GM12801 (cell line): Measurements from ENCODE around the gene EXOC2.

Experiments
- CTCF ChIP-seq: IDR thresholded peaks from one replicate; pipeline ENCODE4 v1.5.1; 2011; ENCODE audit warnings: control low read depth; ENCODE audit not compliant: insufficient read length; ENCODE audit errors: extremely low read depth

EXOC2 gene

GRCh38 chr6:586553-586952 is 106.4 kb downstream of the EXOC2 start:
- no peak for TF ChIP-seq CTCF

- TF ChIP-seq CTCF: no peak
Observed at GRCh38 chr6:583635-584034, 109.3 kb downstream of the EXOC2 start.

GRCh38 chr6:583116-583515 is 109.8 kb downstream of the EXOC2 start:
- no peak for TF ChIP-seq CTCF

- no peak for TF ChIP-seq CTCF
Observed at GRCh38 chr6:582370-582769, 110.6 kb downstream of the EXOC2 start.

GRCh38 chr6:579339-579738 is 113.6 kb downstream of the EXOC2 start:
- no peak for TF ChIP-seq CTCF

GRCh38 chr6:572596-573265 is 120.2 kb downstream of the EXOC2 start:
- TF ChIP-seq CTCF: no peak

- TF ChIP-seq CTCF: no peak
Observed at GRCh38 chr6:571892-572291, 121.0 kb downstream of the EXOC2 start.
